Suprapubic skin (tissue), 3 donors: ENCODE measurements around the gene TLCD3B.

Source experiments
- EP300 ChIP-seq: sonication (generic); formaldehyde crosslinking; IDR thresholded peaks from one replicate; pipeline ENCODE4 v1.6.1; 2017; ENCODE audit warnings: antibody characterized with exemption
- POLR2A ChIP-seq, 2 donors: fragments of 450-650 bp; IDR thresholded peaks; one replicate each; pipeline ENCODE4 v1.6.1; 2017; ENCODE audit warnings: antibody characterized with exemption in 2 of 2, mild to moderate bottlenecking in 2 of 2, moderate library complexity in 2 of 2
- TF ChIP-seq, protein P1 (sequence below), 2 donors: fragments of 200-600 bp in 1 of 2; fragments of 450-650 bp in 1 of 2; sonication (generic) in 1 of 2; IDR thresholded peaks; one replicate each; pipeline ENCODE4 v1.5.1; 2016 to 2019; ENCODE audit warnings: antibody characterized with exemption in 2 of 2, mild to moderate bottlenecking in 1 of 2, moderate library complexity in 1 of 2

DNA sequence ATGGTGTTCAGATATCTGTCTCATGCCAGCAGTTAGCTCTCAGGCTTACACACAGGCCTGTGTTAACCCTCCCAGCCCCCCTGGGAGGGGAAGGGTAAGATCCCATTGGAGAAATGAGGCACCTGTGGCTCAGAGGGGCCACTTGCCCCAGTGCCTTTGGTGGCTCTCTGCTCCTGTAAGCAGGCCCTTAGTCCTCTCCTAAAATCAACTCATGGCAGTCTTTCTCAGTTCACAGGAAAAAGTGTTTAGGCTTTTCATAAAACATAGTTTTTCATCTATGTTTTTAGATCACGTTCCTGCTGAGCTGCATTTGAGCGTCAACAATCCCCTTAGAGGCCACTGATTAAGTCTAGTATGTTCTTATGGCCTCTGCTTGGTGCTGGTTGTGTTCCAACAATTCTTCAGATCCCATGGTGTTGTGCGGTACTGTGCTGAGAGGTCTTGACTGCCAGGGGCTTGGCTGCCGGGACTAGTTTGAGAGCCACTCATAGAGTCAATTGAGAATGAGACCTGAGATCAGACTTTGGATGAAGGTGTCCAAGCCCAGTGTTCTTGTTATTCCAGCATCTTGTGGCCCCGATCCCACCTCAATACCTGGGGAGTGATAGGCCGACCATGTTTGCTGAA, 46.8 kb downstream of the TLCD3B start:
- TF ChIP-seq EP300 (no peak), POLR2A (IDR thresholded peaks at IDR 0.05) (no peak)
- TF ChIP-seq, protein P1, sequence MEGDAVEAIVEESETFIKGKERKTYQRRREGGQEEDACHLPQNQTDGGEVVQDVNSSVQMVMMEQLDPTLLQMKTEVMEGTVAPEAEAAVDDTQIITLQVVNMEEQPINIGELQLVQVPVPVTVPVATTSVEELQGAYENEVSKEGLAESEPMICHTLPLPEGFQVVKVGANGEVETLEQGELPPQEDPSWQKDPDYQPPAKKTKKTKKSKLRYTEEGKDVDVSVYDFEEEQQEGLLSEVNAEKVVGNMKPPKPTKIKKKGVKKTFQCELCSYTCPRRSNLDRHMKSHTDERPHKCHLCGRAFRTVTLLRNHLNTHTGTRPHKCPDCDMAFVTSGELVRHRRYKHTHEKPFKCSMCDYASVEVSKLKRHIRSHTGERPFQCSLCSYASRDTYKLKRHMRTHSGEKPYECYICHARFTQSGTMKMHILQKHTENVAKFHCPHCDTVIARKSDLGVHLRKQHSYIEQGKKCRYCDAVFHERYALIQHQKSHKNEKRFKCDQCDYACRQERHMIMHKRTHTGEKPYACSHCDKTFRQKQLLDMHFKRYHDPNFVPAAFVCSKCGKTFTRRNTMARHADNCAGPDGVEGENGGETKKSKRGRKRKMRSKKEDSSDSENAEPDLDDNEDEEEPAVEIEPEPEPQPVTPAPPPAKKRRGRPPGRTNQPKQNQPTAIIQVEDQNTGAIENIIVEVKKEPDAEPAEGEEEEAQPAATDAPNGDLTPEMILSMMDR (IDR thresholded peaks at IDR 0.05): no peak
